Subcutaneous abdominal adipose tissue (tissue), 5 donors: Measurements from ENCODE around the gene CCDC30.

Experiments used
- H3K27ac ChIP-seq: one replicate; pipeline ENCODE4 v1.7.0; 2013; ENCODE audit warnings: low read depth, mild to moderate bottlenecking, inconsistent platforms, low read length, moderate library complexity
- H3K27me3 ChIP-seq, 5 donors: one replicate each; pipeline ENCODE4 v1.7.0; 2013; ENCODE audit warnings: low read length in 5 of 5, inconsistent platforms in 1 of 5; ENCODE audit not compliant: control insufficient read depth in 5 of 5, insufficient read depth in 4 of 5
- H3K36me3 ChIP-seq, 5 donors: one replicate each; pipeline ENCODE4 v1.7.0; 2013; ENCODE audit warnings: low read length in 5 of 5; ENCODE audit not compliant: control insufficient read depth in 5 of 5, insufficient read depth in 5 of 5
- H3K4me1 ChIP-seq, 5 donors: one replicate each; pipeline ENCODE4 v1.7.0; 2013; ENCODE audit warnings: low read length in 5 of 5, mild to moderate bottlenecking in 3 of 5, moderate library complexity in 1 of 5; ENCODE audit not compliant: control insufficient read depth in 5 of 5, insufficient read depth in 5 of 5
- H3K4me3 ChIP-seq, 5 donors: one replicate each; pipeline ENCODE4 v1.7.0; 2013; ENCODE audit warnings: low read length in 5 of 5, low read depth in 1 of 5
- H3K9ac ChIP-seq, 5 donors: one replicate each; pipeline ENCODE4 v1.7.0; 2013; ENCODE audit warnings: low read length in 5 of 5, mild to moderate bottlenecking in 4 of 5, moderate library complexity in 3 of 5
- H3K9me3 ChIP-seq, 5 donors: one replicate each; pipeline ENCODE4 v1.7.0; 2013; ENCODE audit warnings: low read length in 5 of 5; ENCODE audit not compliant: control insufficient read depth in 5 of 5
- donor health status: healthy.
- donor health status: healthy.
- donor health status: healthy.
- donor health status: healthy.
- donor health status: healthy.

The CCDC30 gene

DNA sequence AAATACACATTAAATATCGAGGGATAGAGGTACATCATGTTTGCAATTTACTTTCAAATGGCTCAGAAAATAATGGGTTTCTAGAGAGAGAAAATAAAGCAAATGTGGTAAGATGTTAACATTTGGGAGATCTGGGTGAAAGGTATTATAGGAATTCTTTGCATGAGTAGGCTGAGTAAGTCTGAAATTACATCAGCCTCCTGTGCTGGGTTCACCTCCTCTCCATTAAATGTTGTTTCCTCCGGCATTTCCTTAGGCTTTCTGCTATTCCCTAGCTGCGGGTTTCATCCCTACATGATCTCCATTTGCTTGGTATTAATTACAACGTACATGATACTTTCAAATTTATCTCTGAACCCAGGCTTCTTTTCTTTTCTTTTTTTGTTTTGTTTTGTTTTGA is 38.9 kb upstream of the CCDC30 start:
- Histone ChIP-seq H3K9ac (no peak overlapping the region), H3K27me3 (peaks cover 0 to 7% (median 0%) of the 10 kb centered on the region in 5 donors), H3K4me3 (no peak overlapping the region), H3K27ac (no peak overlapping the region), H3K9me3 (no peaks in the 10 kb centered on the region), H3K36me3 (no peaks in the 10 kb centered on the region), H3K4me1 (peaks cover 4 to 23% (median 16%) of the 10 kb centered on the region in 5 donors)

DNA sequence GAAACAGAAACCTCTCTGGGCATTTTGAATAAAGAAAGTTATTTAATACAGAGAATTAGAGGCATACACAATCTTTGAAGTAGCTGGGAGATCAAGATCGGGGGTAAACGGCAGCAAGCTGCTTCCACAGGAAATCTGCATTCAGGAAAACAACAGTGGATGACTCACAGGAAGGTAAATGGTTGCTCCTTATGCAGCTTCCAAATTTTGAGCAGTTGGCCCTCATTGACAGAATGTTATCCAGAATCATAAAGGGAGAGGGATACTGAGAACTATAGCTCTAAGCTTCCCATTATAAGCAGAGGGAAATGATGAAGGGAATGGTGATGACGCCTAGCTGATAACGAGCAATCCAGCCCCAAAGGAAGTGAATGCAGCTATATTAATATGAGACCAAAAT is 35.8 kb upstream of the CCDC30 start:
- Histone ChIP-seq H3K9me3 (no peaks in the 10 kb centered on the region), H3K27me3 (no peaks in the 10 kb centered on the region), H3K4me3 (no peak overlapping the region), H3K27ac (no peak overlapping the region), H3K4me1 (peaks cover 0 to 20% (median 16%) of the 10 kb centered on the region in 5 donors), H3K9ac (no peak overlapping the region), H3K36me3 (no peaks in the 10 kb centered on the region)

DNA sequence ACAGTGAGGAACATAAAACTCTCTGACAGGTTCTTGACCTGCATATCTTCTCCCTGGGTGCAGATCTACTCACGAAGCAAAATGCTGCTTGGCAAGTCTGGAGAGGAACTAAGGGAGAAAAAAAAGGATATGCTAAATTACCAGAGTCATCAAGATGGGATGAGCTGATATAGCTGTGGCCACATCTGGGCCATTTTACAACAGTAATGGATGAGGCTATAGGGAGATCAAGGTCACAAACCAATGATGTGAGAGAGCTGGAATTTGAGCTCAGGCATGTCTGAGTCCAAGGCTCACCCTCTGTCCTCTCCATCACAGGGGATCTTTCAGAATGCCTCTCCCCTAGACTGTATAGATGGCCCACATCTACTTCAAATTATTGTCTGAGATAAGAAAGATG is 33.5 kb upstream of the CCDC30 start:
- H3K4me1 ChIP-seq: peaks cover 0 to 7% (median 0%) of the 10 kb centered on the region in 5 donors
- no peaks in the 10 kb centered on the region for H3K36me3 ChIP-seq
- H3K9me3 ChIP-seq: no peaks in the 10 kb centered on the region
- no peak overlapping the region for H3K4me3 ChIP-seq
- no peaks in the 10 kb centered on the region for H3K27me3 ChIP-seq
- H3K9ac ChIP-seq: no peak overlapping the region
- H3K27ac ChIP-seq: no peak overlapping the region

DNA sequence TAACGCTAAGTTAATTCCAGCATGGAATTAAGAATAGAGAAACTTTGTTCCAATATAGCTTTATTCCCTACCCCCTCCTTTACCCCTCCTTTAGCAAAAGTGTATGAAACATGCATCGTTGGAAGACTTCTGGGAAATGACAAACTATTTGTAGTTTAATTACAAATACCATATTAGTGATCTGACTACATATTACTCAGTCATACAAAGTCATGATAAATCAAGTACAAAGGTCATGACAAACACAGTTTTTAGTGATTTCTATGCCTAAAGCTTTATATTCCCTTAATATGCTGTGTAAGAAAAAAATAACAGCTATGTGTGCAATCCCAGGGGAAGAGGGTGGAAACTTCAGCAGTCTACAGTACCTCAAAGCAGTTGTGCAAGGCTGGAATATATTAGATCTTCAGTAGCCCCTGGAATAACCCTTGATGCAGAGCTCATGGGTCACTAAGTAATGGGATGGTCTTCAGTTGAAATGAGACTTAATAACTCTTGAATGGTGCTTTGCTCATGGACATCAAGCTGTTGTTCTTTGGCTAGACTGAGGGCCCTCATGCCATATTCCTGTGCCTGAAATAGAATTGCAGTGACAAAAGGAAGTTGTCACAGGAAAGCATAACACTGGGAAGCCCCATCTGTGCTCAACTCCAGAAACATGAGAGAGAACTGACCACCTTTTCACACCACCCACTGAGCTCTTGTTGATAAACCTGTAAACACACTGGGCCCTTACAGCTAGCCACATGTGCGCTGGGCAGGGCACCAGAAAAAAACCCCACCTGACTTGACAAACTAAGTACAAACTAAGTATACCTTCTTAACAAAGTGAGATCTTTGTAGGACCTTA is 32.6 kb upstream of the CCDC30 start:
- Histone ChIP-seq H3K4me1 (peaks cover 0 to 7% (median 0%) of the 10 kb centered on the region in 5 donors), H3K9ac (no peak overlapping the region), H3K27ac (no peak overlapping the region), H3K27me3 (no peaks in the 10 kb centered on the region), H3K9me3 (no peaks in the 10 kb centered on the region), H3K36me3 (no peaks in the 10 kb centered on the region), H3K4me3 (no peak overlapping the region)

DNA sequence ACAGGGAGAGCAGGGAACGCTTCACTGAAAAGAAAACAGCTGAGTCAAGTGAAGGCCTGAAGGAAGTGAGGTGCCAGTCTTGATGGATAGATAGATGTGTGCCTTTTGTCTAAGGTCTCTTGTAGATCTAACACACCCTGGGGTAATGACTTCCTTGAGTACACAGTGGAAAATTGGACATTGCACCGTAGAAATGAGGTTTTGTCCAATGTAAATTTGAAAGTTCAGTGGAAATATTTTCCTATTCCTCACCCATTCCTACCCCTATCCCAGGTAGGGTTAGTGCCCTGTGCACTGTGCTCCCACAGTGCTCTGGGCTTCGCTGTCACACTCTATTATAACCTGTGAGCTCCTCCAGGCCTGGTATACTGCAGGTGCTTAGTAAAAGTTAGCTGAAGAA is 31.6 kb upstream of the CCDC30 start:
- Histone ChIP-seq H3K9me3 (no peaks in the 10 kb centered on the region), H3K27ac (no peak overlapping the region), H3K9ac (no peak overlapping the region), H3K4me1 (peaks cover 0 to 7% (median 0%) of the 10 kb centered on the region in 5 donors), H3K36me3 (no peaks in the 10 kb centered on the region), H3K27me3 (no peaks in the 10 kb centered on the region), H3K4me3 (no peak overlapping the region)

DNA sequence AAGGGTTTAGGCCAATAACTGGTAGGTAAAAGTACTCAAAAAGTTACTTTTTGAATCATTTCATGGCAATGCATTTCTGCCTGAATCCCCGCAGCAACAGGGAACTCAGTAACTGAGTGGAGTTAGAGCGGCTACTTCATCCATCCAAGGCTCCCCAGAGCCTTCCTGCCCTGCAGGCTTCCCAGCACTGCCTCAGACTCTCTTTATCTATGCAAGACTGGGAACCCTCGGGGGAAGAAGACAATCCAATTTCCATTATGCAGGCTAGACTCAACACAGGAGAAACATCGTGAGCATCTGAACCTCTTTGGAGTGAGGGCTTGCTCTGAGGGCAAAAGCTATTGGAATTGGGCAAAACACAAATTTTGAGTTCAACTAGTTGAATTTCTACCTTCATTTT is 30.4 kb upstream of the CCDC30 start:
- H3K27ac ChIP-seq: no peak overlapping the region
- H3K27me3 ChIP-seq: no peaks in the 10 kb centered on the region
- no peaks in the 10 kb centered on the region for H3K36me3 ChIP-seq
- H3K4me3 ChIP-seq: no peak overlapping the region
- peaks cover 0 to 5% (median 0%) of the 10 kb centered on the region in 5 donors for H3K4me1 ChIP-seq
- H3K9me3 ChIP-seq: no peaks in the 10 kb centered on the region
- H3K9ac ChIP-seq: no peak overlapping the region

DNA sequence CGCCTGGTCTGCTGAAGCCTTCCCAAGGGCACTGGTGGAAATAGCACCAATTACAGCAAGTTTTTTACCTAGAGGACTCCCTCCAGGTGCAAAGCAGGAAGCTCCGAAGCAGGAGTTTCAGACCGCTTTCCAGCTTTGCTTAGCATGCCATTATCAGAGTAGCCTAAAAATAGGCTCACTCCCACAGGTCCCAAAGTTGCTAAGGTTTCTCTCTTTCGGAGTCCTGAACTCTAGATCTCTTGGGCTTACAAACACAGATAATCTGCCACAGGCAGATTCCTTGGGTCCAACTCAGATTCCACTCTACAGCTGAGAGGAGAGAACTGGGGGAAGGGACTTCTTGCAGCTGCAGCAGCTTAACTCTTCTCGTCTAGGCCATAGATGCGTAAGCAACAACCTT is 29.7 kb upstream of the CCDC30 start:
- H3K4me1 ChIP-seq: peaks cover 0 to 5% (median 0%) of the 10 kb centered on the region in 5 donors
- H3K27me3 ChIP-seq: no peaks in the 10 kb centered on the region
- H3K36me3 ChIP-seq: no peaks in the 10 kb centered on the region
- no peak overlapping the region for H3K9ac ChIP-seq
- H3K4me3 ChIP-seq: no peak overlapping the region
- H3K27ac ChIP-seq: no peak overlapping the region
- H3K9me3 ChIP-seq: no peaks in the 10 kb centered on the region

DNA sequence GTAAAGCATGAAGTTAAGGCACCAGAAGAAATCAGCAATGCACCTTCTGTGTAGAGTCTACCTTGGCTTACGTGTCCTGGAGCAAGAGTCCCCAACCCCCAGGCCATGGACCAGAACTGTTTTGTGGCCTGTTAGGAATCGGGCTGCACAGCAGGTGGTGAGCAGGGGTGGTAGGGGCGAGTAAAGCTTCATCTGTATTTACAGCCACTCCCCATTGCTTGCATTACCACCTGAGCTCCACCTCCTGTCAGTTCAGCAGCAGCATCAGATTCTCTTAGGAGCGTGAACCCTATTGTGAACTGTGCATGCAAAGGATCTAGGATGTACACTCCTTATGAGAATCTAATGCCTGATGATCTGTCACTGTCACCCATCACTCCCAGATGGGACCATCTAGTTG is 28.7 kb upstream of the CCDC30 start:
- H3K27ac ChIP-seq: no peak overlapping the region
- no peaks in the 10 kb centered on the region for H3K9me3 ChIP-seq
- no peaks in the 10 kb centered on the region for H3K27me3 ChIP-seq

DNA sequence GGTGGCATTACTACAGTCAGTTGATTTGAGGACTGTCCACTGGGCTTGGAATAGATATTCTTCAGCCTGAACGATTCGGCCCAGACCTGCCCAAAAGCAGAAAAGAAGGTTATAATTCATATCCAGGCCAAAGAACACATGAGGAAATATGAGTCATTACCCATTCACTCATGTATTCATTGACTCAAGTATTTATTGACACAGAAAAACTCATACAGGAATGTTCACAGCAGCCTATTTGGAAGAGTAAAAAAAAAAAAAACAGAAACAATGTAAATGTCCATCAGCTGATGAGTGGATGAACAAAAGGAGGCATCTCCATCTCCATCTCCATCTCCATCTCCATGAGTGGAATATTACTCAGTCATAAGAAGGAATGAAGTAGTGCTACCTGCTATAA is 23.1 kb upstream of the CCDC30 start:
- Histone ChIP-seq H3K27me3 (no peaks in the 10 kb centered on the region), H3K4me3 (no peak overlapping the region), H3K36me3 (no peaks in the 10 kb centered on the region), H3K27ac (no peak overlapping the region), H3K9me3 (no peaks in the 10 kb centered on the region), H3K9ac (no peak overlapping the region), H3K4me1 (no peaks in the 10 kb centered on the region)

More for the DNA sequence above, 28.7 kb upstream of the CCDC30 start:
- Histone ChIP-seq H3K36me3 (no peaks in the 10 kb centered on the region), H3K4me3 (no peak overlapping the region), H3K9ac (no peak overlapping the region), H3K4me1 (peaks cover 0 to 5% (median 0%) of the 10 kb centered on the region in 5 donors)

DNA sequence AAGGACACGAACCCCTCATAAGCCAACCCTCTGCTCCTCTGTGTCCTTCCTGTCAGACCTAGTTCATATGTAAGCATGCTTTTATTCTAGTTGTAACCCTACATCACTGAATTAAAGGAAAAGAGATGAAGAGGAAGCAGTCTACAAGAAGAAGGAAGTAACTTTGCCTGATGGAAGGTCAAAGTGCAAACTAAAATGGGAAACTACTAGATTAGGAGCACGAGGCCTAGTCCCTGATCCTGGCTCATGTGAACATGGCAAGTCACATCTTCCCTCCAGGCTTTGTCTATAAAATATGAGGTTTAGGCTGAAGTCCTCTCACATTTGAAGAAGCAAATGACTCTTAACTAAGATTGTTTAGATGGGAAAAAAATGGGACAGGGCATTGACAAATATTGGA is 20.4 kb upstream of the CCDC30 start:
- Histone ChIP-seq H3K4me1 (no peaks in the 10 kb centered on the region), H3K4me3 (no peak overlapping the region), H3K27ac (no peak overlapping the region), H3K36me3 (no peaks in the 10 kb centered on the region), H3K27me3 (no peaks in the 10 kb centered on the region), H3K9ac (no peak overlapping the region), H3K9me3 (no peaks in the 10 kb centered on the region)
